Liver (tissue), 9 donors: ENCODE measurements around the gene AGTPBP1. TPM values are rescaled to one million over a fixed set of nuclear protein-coding genes. Genes with fewer than 3 reads are reported as not detected.

ENCODE experiments used
- DNase-seq: peaks from one replicate; pipeline ENCODE4 v3.0.0-alpha.2; 2017; ENCODE audit warnings: low spot score
- H3K27ac ChIP-seq, 2 donors: one replicate each; pipeline ENCODE4 v1.7.0; 2013; ENCODE audit warnings: inconsistent platforms in 2 of 2, low read length in 2 of 2, control low read depth in 1 of 2, low read depth in 1 of 2, mild to moderate bottlenecking in 1 of 2
- H3K27me3 ChIP-seq, 4 donors: one replicate each; pipeline versions ENCODE4 v1.6.1 to v1.7.0; 2013; ENCODE audit warnings: low read length in 3 of 4, inconsistent platforms in 1 of 4, mild to moderate bottlenecking in 1 of 4, moderate library complexity in 1 of 4; ENCODE audit not compliant: control insufficient read depth in 4 of 4, insufficient read depth in 4 of 4
- H3K36me3 ChIP-seq, 4 donors: one replicate each; pipeline versions ENCODE4 v1.6.1 to v1.7.0; 2013; ENCODE audit warnings: low read length in 3 of 4, mild to moderate bottlenecking in 3 of 4, low read depth in 1 of 4, moderate library complexity in 1 of 4; ENCODE audit not compliant: control insufficient read depth in 4 of 4, insufficient read depth in 3 of 4
- H3K4me1 ChIP-seq, 4 donors: one replicate each; pipeline versions ENCODE4 v1.6.1 to v1.7.0; 2013; ENCODE audit warnings: low read length in 3 of 4, mild to moderate bottlenecking in 3 of 4, moderate library complexity in 1 of 4; ENCODE audit not compliant: control insufficient read depth in 4 of 4, insufficient read depth in 4 of 4
- H3K4me3 ChIP-seq, 3 donors: one replicate each; pipeline versions ENCODE4 v1.6.1 to v1.7.0; 2013; ENCODE audit warnings: low read length in 3 of 3, control low read depth in 1 of 3, low read depth in 1 of 3, mild to moderate bottlenecking in 1 of 3
- H3K9ac ChIP-seq, 2 donors: one replicate each; pipeline ENCODE4 v1.7.0; 2013; ENCODE audit warnings: low read length in 2 of 2, mild to moderate bottlenecking in 2 of 2, moderate library complexity in 2 of 2, control low read depth in 1 of 2, low read depth in 1 of 2
- H3K9me3 ChIP-seq, 4 donors: one replicate each; pipeline versions ENCODE4 v1.6.1 to v1.7.0; 2013; ENCODE audit warnings: low read length in 3 of 4; ENCODE audit not compliant: control insufficient read depth in 4 of 4
- EGR1 ChIP-seq, 2 donors: IDR thresholded peaks; 2 replicates each; pipeline ENCODE4 v1.6.1; 2016 to 2018; ENCODE audit warnings: antibody characterized with exemption in 2 of 2, low read depth in 2 of 2
- FOXA1 ChIP-seq: IDR thresholded peaks from 2 replicates; pipeline ENCODE4 v1.6.1; 2016; ENCODE audit warnings: antibody characterized with exemption
- FOXA2 ChIP-seq: IDR thresholded peaks from 2 replicates; pipeline ENCODE4 v1.6.1; 2016; ENCODE audit warnings: antibody characterized with exemption
- GABPA ChIP-seq, 2 donors: IDR thresholded peaks in 1 of 2; conservative IDR thresholded peaks in 1 of 2; 2 replicates each; pipeline ENCODE4 v1.6.1; 2016; ENCODE audit warnings: antibody characterized with exemption in 2 of 2, mild to moderate bottlenecking in 1 of 2, moderate library complexity in 1 of 2
- HNF4G ChIP-seq: IDR thresholded peaks from 2 replicates; pipeline ENCODE4 v1.6.1; 2016; ENCODE audit warnings: antibody characterized with exemption
- JUND ChIP-seq, 2 donors: IDR thresholded peaks; 2 replicates each; pipeline ENCODE4 v1.6.1; 2016; ENCODE audit warnings: antibody characterized with exemption in 2 of 2
- NR2F2 ChIP-seq: IDR thresholded peaks from 2 replicates; pipeline ENCODE4 v1.6.1; 2016; ENCODE audit warnings: antibody characterized with exemption
- RAD21 ChIP-seq, 2 donors: IDR thresholded peaks; 2 replicates each; pipeline ENCODE4 v1.6.1; 2016; ENCODE audit warnings: antibody characterized with exemption in 2 of 2, mild to moderate bottlenecking in 2 of 2
- YY1 ChIP-seq: IDR thresholded peaks from 2 replicates; pipeline ENCODE4 v1.6.1; 2016; ENCODE audit warnings: antibody characterized with exemption, mild to moderate bottlenecking
- WGBS: extraction: QIAGEN DNeasy Blood & Tissue Kit; methylation state at CpG from one replicate; pipeline ENCODE4 v1.1.7; 2013; 5-methylcytosine and 5-hydroxymethylcytosine counted together
- polyA plus RNA-seq, 2 donors: library from polyadenylated mRNA; stranded (reverse) in 1 of 2; unstranded in 1 of 2; fragments of 200-250 nt in 1 of 2; fragments of >200 nt in 1 of 2; fragmentation: Nextera tagmentation in 1 of 2; extraction: Ambion mirVana in 1 of 2; gene quantifications; one replicate each; pipeline versions ENCODE4 v1.2.1 to v1.2.3, GENCODE V29; 2013 to 2015
- total RNA-seq, 2 donors: library from RNA; depleted of rRNA; stranded (reverse); fragments of >200 nt; gene quantifications; one replicate each; pipeline ENCODE4 v1.2.3, GENCODE V29; 2014
- TF ChIP-seq, protein P1 (sequence below): fragments of 150-350 bp; IDR thresholded peaks from 2 replicates; pipeline ENCODE4 v1.5.1; 2017; ENCODE audit warnings: improper control_type of control experiment, low read depth, low read length; ENCODE audit not compliant: missing input control
- TF ChIP-seq, protein P2 (sequence below): IDR thresholded peaks from 2 replicates; pipeline ENCODE4 v1.6.1; 2016; ENCODE audit warnings: antibody characterized with exemption
- TF ChIP-seq, protein P3 (sequence below): IDR thresholded peaks from 2 replicates; pipeline ENCODE4 v1.6.1; 2016; ENCODE audit warnings: antibody characterized with exemption, mild to moderate bottlenecking
- donor health status: healthy.
- donor health status: healthy.
- donor health status: healthy.
- donor health status: healthy.
- donor health status: healthy.

AGTPBP1 gene
- total and polyA plus RNA-seq, 4 donors = 2.1 to 14.4 (median 5.7) TPM

DNA sequence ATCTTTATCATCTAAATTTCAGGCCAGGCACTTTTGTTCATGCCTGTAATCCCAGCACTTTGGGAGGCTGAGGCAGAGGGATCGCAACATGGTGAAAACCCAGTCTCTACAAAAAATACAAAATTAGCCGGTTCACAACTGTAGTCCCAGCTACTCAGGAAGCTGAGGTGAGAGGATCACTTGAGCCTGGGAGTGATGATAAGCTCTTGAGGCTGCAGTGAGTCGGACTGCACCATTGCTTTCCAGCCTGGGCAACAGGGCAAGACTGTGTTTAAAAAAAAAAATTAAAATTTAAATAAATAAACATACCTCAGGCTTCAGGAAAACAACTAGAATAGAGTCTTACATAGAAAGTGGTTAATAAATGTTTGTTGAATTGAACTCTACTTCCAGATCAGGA lies 147.4 kb downstream of the AGTPBP1 start (continued):
- TF ChIP-seq, protein P1, sequence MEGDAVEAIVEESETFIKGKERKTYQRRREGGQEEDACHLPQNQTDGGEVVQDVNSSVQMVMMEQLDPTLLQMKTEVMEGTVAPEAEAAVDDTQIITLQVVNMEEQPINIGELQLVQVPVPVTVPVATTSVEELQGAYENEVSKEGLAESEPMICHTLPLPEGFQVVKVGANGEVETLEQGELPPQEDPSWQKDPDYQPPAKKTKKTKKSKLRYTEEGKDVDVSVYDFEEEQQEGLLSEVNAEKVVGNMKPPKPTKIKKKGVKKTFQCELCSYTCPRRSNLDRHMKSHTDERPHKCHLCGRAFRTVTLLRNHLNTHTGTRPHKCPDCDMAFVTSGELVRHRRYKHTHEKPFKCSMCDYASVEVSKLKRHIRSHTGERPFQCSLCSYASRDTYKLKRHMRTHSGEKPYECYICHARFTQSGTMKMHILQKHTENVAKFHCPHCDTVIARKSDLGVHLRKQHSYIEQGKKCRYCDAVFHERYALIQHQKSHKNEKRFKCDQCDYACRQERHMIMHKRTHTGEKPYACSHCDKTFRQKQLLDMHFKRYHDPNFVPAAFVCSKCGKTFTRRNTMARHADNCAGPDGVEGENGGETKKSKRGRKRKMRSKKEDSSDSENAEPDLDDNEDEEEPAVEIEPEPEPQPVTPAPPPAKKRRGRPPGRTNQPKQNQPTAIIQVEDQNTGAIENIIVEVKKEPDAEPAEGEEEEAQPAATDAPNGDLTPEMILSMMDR = no peak
- no peak for TF ChIP-seq FOXA2
- TF ChIP-seq RAD21 (IDR thresholded peaks at IDR 0.05) = no peak
- TF ChIP-seq, protein P2, sequence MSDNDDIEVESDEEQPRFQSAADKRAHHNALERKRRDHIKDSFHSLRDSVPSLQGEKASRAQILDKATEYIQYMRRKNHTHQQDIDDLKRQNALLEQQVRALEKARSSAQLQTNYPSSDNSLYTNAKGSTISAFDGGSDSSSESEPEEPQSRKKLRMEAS = no peak

DNA sequence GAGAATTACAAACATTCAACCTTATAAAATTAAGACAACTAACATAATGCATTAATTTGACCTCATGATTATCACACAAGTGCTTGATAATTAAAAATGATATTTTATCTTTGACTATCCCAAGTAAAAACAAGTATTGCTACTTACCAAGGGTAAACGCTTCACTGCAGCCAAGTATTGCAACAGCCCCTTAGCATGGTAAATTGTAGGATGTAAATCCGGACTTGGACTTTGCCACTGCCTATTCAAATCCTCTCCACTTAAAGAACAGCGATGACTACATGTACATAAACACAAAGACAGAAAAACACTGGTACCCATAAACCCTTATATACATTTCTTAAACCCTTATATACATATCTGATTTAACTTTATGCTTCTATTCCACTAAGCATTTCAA lies 155.1 kb downstream of the AGTPBP1 start:
- WGBS = 82% methylated on average over 3 of the region's 3 CpGs
- no peak for DNase-seq
- no peak overlapping the region for H3K27ac ChIP-seq
- H3K9me3 ChIP-seq = no peaks in the 10 kb centered on the region
- peaks cover 0 to 3% (median 0%) of the 10 kb centered on the region in 4 donors for H3K36me3 ChIP-seq
- H3K4me3 ChIP-seq = no peak overlapping the region
- H3K27me3 ChIP-seq = no peaks in the 10 kb centered on the region
- H3K9ac ChIP-seq = no peak overlapping the region
- TF ChIP-seq NR2F2 (no peak), EGR1 (IDR thresholded peaks at IDR 0.05; ENCODE audit: low read depth in 2 of 2) (no peak), GABPA (IDR thresholded peaks at IDR 0.05 in 1 of 2, conservative IDR thresholded peaks at IDR 0.05 in 1 of 2) (no peak), HNF4G (no peak), YY1 (no peak), FOXA1 (no peak)
- TF ChIP-seq, protein P2 = no peak
- TF ChIP-seq, protein P3, sequence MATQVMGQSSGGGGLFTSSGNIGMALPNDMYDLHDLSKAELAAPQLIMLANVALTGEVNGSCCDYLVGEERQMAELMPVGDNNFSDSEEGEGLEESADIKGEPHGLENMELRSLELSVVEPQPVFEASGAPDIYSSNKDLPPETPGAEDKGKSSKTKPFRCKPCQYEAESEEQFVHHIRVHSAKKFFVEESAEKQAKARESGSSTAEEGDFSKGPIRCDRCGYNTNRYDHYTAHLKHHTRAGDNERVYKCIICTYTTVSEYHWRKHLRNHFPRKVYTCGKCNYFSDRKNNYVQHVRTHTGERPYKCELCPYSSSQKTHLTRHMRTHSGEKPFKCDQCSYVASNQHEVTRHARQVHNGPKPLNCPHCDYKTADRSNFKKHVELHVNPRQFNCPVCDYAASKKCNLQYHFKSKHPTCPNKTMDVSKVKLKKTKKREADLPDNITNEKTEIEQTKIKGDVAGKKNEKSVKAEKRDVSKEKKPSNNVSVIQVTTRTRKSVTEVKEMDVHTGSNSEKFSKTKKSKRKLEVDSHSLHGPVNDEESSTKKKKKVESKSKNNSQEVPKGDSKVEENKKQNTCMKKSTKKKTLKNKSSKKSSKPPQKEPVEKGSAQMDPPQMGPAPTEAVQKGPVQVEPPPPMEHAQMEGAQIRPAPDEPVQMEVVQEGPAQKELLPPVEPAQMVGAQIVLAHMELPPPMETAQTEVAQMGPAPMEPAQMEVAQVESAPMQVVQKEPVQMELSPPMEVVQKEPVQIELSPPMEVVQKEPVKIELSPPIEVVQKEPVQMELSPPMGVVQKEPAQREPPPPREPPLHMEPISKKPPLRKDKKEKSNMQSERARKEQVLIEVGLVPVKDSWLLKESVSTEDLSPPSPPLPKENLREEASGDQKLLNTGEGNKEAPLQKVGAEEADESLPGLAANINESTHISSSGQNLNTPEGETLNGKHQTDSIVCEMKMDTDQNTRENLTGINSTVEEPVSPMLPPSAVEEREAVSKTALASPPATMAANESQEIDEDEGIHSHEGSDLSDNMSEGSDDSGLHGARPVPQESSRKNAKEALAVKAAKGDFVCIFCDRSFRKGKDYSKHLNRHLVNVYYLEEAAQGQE = no peak
- peaks cover 0 to 6% (median 2%) of the 10 kb centered on the region in 4 donors for H3K4me1 ChIP-seq

DNA sequence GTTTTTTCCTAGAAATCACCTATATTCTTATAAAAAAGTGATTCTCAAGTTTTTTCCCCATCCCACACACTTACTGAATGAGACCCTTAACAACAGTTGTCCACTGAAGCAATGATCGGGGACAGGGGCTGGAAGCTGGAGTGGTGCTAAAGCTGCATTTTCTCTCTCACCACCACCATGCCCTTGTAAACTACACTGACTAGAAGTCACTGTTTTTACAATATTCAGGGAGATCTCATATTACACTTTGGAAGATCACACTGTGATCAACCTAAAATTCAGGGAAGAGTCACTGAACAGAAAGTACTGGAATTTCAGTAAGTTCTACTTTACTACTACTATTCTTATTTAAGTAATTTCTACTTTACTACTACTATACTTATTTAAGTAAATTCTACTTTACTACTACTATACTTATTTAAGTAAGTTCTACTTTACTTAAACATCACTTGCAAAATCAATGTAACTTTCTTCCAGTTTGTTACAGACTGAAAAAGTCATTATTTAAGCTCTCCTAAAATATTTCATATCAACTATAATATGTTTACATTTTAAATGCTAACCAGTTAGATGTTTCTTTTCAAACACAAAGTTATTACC lies 164.3 kb downstream of the AGTPBP1 start:
- Histone ChIP-seq H3K36me3 (no peaks in the 10 kb centered on the region), H3K27me3 (no peaks in the 10 kb centered on the region), H3K9me3 (no peaks in the 10 kb centered on the region), H3K4me3 (no peak overlapping the region), H3K27ac (no peak overlapping the region), H3K4me1 (no peaks in the 10 kb centered on the region), H3K9ac (no peak overlapping the region)
- DNase-seq = no peak
- TF ChIP-seq JUND (IDR thresholded peaks at IDR 0.05) = no peak
- no peak for TF ChIP-seq RAD21 (IDR thresholded peaks at IDR 0.05)
- TF ChIP-seq FOXA1 = no peak
- WGBS = 94% methylated on average over 1 of the region's 1 CpG
